HS-5 (cell line): ENCODE measurements around the gene HHAT.

ENCODE experiments used
- DNase-seq: peaks from one replicate; pipeline ENCODE4 v3.0.0-alpha.2; 2012; ENCODE audit warnings: low read depth

The HHAT gene

GRCh38 chr1:210360852-210361477, 32.3 kb downstream of the HHAT start:
- DNase-seq: no peak

GRCh38 chr1:210361665-210362064, 33.0 kb downstream of the HHAT start:
- no peak for DNase-seq

GRCh38 chr1:210362526-210362925, 33.8 kb downstream of the HHAT start:
- no peak for DNase-seq

GRCh38 chr1:210363119-210363518, 34.4 kb downstream of the HHAT start:
- no peak for DNase-seq

GRCh38 chr1:210364479-210364878, 35.8 kb downstream of the HHAT start:
- DNase-seq: no peak

GRCh38 chr1:210366767-210367166, 38.1 kb downstream of the HHAT start:
- no peak for DNase-seq

GRCh38 chr1:210367566-210367965, 38.9 kb downstream of the HHAT start:
- no peak for DNase-seq

- no peak for DNase-seq
Measured at GRCh38 chr1:210369425-210369824, 40.7 kb downstream of the HHAT start.

GRCh38 chr1:210371916-210372315, 43.2 kb downstream of the HHAT start:
- DNase-seq: no peak

GRCh38 chr1:210372491-210372890, 43.8 kb downstream of the HHAT start:
- no peak for DNase-seq

- DNase-seq: no peak
Measured at GRCh38 chr1:210372931-210373627, 44.4 kb downstream of the HHAT start.

- DNase-seq: peak; percentile 97
Measured at GRCh38 chr1:210373628-210373877, 44.9 kb downstream of the HHAT start.

- peak; percentile 95 for DNase-seq
Measured at GRCh38 chr1:210373878-210374599, 45.3 kb downstream of the HHAT start.

GRCh38 chr1:210374600-210374953, 45.9 kb downstream of the HHAT start:
- DNase-seq: no peak

GRCh38 chr1:210376836-210377372, 48.2 kb downstream of the HHAT start:
- DNase-seq: no peak

- DNase-seq: no peak
Measured at GRCh38 chr1:210377731-210378333, 49.1 kb downstream of the HHAT start.

GRCh38 chr1:210378736-210379135, 50.0 kb downstream of the HHAT start:
- no peak for DNase-seq

- DNase-seq: no peak
Measured at GRCh38 chr1:210381934-210382333, 53.2 kb downstream of the HHAT start.

- DNase-seq: no peak
Measured at GRCh38 chr1:210384625-210385024, 55.9 kb downstream of the HHAT start.

- no peak for DNase-seq
Measured at GRCh38 chr1:210385228-210385627, 56.5 kb downstream of the HHAT start.

GRCh38 chr1:210394281-210394821, 65.6 kb downstream of the HHAT start:
- no peak for DNase-seq

- no peak for DNase-seq
Measured at GRCh38 chr1:210396541-210396940, 67.8 kb downstream of the HHAT start.

- no peak for DNase-seq
Measured at GRCh38 chr1:210397252-210397651, 68.5 kb downstream of the HHAT start.
